ENCODE results near the gene MRPL10.

MRPL10 gene

DNA sequence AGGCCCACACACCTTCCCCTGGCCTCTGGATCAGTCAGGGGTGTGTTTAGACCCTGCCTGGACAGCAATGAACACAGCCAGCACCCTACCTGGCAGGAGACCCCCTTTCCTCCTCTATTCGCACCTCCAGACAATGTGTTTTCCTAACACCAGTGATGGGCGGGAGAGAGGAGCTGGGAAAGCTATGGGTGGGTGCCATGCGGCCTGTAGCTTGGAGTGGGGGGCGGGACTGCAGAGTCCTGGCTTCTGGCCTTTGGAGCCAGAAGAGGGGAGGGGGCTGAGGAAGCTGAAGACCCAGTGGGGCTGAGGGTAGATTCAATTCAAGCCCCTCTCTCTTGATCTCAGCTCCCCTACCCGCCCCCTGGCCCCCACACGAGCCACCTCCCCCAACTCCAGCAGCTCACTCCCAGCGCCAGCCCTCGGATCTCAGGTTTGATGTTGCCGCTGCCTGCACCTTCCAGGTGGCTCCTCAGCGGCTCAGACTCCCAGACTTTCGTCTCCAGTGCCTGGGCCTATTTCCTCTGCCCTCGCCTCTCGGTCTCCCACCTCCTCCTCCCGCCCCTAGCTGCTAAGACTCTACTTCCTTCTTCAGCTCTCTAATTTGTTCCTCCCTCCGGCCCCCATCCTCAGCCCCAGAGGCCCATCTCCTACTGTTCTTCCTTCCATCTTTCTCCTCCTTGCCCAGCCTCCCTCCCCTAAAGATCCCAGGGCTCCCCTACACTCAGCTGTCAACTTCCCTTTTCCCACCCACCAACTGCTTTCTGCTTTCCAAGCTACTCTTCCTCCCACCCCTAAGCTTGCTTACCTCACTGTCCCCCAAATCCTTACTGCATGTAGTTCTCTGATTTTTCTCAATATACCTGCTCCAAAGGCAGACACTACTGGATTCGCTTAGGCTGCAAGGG lies 26.5 kb upstream of the MRPL10 start:
- DNase-seq = no peak

DNA sequence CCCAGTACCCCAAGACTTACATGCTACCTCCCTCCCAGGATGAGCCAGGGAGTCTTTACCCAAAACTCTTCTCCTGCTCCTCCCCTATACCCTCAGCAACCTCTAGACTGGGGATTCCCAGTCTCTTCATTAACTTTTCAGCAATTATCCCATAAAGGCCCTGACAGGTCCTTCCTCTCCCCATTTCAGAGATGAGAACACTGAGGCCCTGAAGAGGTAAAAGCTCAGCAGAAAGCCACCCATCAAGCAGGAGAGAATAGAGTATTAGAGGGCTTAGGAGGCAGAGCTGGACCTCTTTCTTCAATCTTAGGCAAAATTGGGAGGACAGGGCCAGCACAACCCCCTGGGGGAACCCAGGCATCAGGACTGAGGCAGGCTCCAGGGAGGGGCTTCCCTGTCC lies 25.5 kb upstream of the MRPL10 start:
- no peak for DNase-seq

DNA sequence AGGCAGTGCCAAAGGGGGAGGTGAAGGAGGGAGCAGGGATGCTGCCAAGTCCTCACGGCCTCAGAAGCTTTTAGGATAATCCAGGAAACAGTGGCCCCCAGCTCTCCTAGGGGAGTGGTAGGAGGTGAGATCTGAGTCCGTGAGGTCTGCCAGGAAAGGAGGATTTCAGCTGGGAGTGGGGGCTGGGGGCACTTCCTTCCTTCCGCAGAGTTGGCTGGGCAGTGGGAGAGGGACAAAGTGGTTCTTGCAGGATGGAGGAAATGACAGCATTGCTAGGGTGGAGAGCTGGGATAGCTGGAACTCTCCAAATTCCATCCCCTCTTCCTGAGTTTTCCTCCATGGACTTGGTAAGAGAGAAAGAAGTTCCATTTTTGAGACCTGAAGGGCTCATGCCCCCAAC lies 24.4 kb upstream of the MRPL10 start:
- no peak for DNase-seq

DNA sequence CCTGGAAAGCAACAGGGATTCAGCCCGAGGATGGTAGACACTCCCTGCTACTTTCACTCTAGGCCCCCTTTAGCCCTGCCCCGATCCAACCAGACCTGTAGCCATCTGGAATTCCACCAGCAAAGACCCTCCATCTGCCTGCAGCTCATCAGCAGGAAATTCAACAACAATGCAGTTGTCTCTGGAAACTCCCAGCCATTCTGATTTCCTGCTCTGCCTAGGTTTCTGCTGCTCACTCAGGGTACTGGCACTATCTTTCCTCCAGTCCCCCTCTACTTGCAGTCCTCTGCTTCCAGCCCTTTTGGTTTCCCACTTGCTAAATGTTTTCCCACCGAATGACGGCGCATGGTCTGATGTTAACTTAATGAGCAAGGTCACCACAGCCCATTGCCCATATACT lies 22.3 kb upstream of the MRPL10 start:
- DNase-seq = no peak

DNA sequence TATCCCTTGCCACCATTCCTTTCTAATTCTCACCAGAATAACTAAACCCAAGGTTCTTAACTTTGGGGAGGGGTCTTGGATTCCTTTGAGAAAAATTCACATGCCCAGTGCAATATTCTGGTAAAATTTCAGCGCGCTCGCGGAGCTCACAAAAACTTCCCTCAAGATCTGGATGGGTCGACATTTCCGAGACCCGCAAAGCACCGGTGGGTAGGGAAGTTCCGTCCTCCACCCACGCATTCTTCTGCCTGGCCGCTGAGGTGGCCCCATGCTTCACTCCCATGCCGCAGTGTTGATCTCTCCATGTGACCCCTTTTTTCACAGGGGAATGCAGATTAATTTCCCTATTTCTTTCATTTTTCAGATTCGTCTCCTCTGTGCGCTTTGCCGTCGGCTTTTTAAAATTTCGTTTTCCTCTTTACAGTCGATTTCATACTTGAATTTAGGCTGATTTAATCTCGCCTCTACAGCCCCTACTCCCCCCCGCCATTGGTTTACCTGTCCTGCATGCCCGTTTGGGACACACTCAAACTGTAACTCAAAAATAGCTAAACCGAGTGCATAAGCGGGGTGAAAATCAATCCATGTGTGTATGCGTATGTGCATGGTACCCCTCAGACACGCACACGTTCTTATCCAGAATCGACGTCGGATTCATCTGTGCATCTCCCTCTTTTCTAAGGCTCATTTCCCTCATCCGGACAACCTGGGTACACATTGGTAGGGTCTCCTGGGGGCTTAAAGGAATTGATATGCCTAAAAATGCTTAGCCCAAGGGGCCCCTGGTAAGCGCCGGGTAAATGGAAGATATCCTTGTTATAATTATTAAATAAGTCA lies 21.0 kb upstream of the MRPL10 start:
- DNase-seq = no peak

DNA sequence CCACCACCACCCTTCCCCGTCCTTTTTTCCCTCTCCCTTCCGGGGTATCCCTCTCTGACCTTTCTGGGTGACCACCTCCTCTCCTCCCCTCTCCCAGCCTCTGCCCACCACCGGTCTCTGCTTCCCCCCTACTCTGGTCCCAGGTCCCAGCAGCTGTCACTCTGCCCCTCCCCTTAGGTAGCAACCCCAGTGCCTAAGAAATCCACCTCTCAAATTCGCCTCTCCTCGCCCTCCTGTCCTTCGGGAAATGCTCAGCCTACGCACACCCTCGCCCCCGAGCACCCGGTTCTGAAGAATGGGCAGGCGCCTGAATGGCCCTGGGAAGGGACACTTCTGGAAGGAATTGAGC lies 20.4 kb upstream of the MRPL10 start:
- no peak for DNase-seq

DNA sequence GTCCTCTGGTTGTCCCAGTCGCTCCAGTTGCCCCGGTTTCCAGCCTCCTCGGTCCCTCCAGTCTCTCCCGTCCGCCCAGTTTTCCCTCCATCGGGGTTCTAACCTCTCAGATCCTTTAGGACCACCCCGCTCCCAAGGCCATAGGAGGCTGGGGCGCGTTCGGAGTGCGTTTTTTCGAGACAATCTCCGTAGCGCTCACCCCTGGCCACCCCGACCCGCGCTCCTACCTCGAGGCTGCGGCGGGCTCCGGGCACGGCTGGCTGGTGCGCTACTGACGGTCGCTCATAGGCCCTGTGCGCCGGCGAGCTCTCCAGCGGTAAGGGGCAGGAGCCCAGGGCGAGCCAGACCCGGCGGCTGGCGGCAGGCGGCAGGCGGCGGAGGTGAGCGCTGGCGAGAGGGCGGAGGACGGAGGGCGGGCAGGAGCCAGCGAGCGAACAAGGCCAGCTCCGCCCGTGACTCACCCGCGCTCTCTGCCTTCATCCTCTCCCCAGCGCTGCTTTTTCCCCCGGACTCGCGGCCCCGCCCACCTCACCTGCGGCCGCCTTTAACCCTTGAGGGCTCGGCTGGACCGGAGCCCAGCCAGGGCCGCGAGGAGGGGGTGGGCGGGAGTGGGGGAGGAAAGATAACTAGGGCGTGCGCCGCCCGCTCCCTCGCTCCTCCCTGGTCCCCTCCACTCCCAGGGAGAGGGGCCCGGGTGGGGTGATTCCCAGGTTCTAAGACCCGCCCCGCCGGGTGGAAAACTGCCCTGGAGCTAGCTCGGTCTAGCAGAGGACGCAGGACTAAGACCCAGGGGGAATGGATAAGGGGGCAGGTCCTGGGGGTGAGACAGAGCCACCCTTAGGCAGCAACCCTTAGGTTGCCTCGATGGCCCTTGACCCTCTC lies 19.6 kb upstream of the MRPL10 start, which contains the start of gene SP6:
TSS of gene SP6 (minus strand) at position 472 of the 882 bp plus-strand sequence. CDS start 2,734 bp downstream, outside the sequence.
- peak; percentile 86 for DNase-seq

GRCh38 chr17:47850373-47850691 lies 19.0 kb upstream of the MRPL10 start:
- DNase-seq = no peak

GRCh38 chr17:47848198-47848513 lies 16.8 kb upstream of the MRPL10 start:
- no peak for DNase-seq

DNA sequence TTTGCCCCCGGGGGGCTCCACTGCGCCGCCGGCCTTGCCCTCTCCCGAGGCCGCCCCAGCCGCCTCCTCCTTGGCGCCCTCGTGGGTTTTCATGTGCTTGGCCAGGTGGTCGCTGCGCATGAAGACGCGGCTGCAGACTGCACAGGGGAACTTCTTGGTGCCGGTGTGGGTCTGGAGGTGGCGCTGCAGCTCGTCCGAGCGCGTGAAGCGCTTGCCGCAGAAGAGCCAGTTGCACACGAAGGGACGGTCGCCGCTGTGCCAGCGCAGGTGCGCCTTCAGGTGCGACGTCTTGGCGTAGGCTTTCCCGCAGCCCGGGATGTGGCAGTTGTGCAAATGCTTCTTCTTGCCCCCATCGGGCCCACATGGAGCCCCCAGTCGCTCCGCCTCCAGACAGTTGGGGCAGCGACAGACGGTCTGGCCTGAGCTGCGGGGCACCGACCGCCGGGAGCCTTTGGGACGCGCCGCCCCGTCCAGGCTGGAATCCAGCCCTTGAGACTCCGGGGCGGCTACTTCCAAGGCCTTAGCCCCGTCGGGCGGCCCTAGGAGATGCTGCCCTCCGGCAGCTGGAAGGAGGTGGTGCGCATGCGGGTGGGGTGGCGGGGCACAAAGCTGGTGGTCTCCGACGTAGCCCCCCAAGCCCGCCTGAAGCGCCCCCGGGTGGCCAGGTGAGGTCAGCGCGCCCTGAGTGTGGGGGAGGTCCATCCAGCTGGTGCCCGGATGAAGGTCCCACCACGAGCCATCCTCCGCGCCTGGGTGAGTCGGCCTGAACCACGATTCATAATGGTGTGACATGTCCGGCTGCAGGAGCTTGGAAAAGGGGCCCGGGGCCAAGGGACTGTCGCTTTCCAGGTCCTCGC lies 16.2 kb upstream of the MRPL10 start:
- no peak for DNase-seq

GRCh38 chr17:47846716-47847340 lies 15.5 kb upstream of the MRPL10 start:
- no peak for DNase-seq

GRCh38 chr17:47845716-47846075 lies 14.4 kb upstream of the MRPL10 start:
- DNase-seq = no peak

- DNase-seq = no peak
Observed at GRCh38 chr17:47844814-47845715, 13.7 kb upstream of the MRPL10 start.

DNA sequence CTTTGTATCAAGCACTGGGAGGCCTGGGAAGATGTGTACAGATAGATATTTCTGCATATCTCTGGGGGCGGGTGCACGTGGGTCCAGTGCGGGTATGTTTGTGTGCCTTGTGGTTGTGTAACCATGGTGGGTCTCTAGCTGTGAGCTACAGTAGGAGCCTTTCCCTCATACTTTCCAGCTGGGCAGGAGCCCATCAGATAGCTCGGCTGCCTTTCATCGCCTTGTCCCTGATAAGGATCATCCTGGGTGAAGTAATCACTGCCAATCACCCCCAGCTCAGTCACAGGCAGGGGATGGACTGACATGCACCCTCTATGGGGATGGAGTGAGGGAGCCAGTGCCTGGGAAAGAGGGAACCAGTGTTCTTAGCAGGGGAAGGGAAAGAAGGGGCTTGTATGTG lies 12.9 kb upstream of the MRPL10 start:
- DNase-seq = no peak

DNA sequence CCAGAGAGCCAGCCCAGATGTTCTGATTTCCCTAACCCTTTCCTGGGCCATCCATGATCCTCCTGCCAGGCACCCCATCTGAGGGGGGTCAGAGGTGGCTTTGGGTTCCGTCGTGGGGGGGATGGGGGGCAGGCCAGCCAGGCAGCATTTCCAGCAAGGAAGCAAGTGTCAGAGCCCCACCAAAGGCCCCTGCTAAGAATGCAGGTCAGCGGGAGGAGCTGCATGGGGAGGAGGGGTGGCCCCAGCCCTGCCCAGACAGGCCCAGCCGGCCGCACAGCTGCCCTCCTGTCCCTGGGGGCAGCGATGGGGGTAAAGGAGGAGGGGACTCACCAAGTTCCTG lies 12.0 kb upstream of the MRPL10 start:
- no peak for DNase-seq

- no peak for DNase-seq
Observed at GRCh38 chr17:47841488-47842291, 10.3 kb upstream of the MRPL10 start.

- peak; percentile 98 for DNase-seq
Observed at GRCh38 chr17:47840742-47841487, 9.6 kb upstream of the MRPL10 start, which contains the start of gene SCRN2. Gene SCRN2, minus strand, starts transcription at chr17:47841273. Its CDS starts 430 bp downstream, at chr17:47840843.

DNA sequence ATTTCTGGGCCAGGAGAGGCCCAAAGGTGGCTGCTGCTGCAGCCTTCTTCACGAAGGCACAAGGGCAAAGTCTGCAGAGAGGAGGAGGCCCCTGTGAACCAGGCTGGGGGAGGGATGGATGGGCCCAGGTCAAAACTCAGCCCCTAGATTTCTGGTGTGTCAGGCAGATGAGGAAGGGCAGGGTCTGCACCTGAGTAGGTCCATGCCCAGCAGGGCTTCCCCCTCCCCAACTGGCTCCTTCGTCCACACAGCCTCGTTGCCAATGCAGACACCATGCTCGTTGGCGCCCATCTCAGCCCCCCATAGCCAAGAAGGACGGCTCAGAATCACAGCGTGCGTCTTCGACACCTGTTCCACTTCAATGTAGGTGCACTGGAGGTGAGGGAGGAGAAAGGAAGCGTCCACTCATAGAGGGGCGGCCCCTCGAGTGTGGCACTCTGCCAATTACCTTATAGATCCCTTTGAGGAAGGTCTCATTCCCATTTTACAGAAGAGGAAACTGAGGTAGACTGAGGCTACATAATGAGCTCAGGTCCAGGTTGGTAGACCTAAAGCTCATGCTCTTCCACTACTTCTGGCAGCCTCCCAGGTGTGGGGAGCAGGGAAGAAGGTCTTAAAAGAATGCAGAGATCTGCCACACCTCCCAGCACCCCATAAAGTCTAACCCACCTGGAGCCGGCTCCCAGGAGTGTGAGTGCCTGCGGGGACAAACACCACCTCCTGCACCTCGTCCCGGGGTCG lies 8.8 kb upstream of the MRPL10 start:
- no peak for DNase-seq

Data from activated CD8-positive, alpha-beta memory T cell treated with anti-CD3 and anti-CD28 coated beads for 24 hours (primary cell).